ENCODE data around the gene MRPL12. TPM values are rescaled to one million over a fixed set of nuclear protein-coding genes. Genes with fewer than 3 reads are reported as not detected.
A peak's percentile ranks its signal among the peaks of the same experiment; 100 is the strongest.

MRPL12 gene
- total RNA-seq, 1 donor from 2014 or later = 13.2 TPM

GRCh38 chr17:81672504-81672903 is 30.7 kb upstream of the MRPL12 start:
- Histone ChIP-seq H3K36me3 (peaks cover 6% of the 10 kb centered on the region), H3K4me3 (no peak overlapping the region), H3K27me3 (no peaks in the 10 kb centered on the region), H2AFZ (replicated peaks) (no peak overlapping the region), H3K4me2 (no peak overlapping the region), H3K4me1 (peaks cover 8% of the 10 kb centered on the region), H3K79me2 (ENCODE audit: low read depth) (peaks cover 28% of the 10 kb centered on the region), H3F3A (ENCODE audit: low read depth) (peaks cover 29% of the 10 kb centered on the region), H3K9me3 (ENCODE audit: low read depth) (no peaks in the 10 kb centered on the region), H3K9ac (no peak overlapping the region), H3K27ac (no peak overlapping the region), H4K20me1 (ENCODE audit: low read depth) (peaks cover 14% of the 10 kb centered on the region)
- no peaks in the 10 kb centered on the region for H3K9me3 Mint-ChIP-seq
- peaks cover 16% of the 10 kb centered on the region for H3K36me3 Mint-ChIP-seq
- no peak for TF ChIP-seq EZH2phosphoT487 (IDR thresholded peaks at IDR 0.05)
- no peak for TF ChIP-seq EZH2 (IDR thresholded peaks at IDR 0.05)
- no peak for TF ChIP-seq CTCF (IDR thresholded peaks at IDR 0.05)
- no peak for DNase-seq (ENCODE audit: low spot score)
- H3K27me3 Mint-ChIP-seq (ENCODE audit: insufficient read depth, low read depth) = peaks cover 3% of the 10 kb centered on the region
- H3K4me3 Mint-ChIP-seq = no peak overlapping the region
- H3K4me1 Mint-ChIP-seq = peaks cover 10% of the 10 kb centered on the region
- H3K27ac Mint-ChIP-seq = no peak overlapping the region

GRCh38 chr17:81672954-81673353 is 30.2 kb upstream of the MRPL12 start:
- H3K9me3 Mint-ChIP-seq = no peaks in the 10 kb centered on the region
- no peak overlapping the region for H3K4me3 ChIP-seq
- no peak overlapping the region for H3K27ac ChIP-seq
- H3K27me3 ChIP-seq = no peaks in the 10 kb centered on the region
- peaks cover 4% of the 10 kb centered on the region for H3K4me1 ChIP-seq
- no peak for DNase-seq (ENCODE audit: low spot score)
- peaks cover 12% of the 10 kb centered on the region for H3K36me3 Mint-ChIP-seq
- H3K4me1 Mint-ChIP-seq = peaks cover 6% of the 10 kb centered on the region
- H2AFZ ChIP-seq (replicated peaks) = no peak overlapping the region
- H3K4me2 ChIP-seq = no peak overlapping the region
- peaks cover 14% of the 10 kb centered on the region for H4K20me1 ChIP-seq (ENCODE audit: low read depth)
- H3K36me3 ChIP-seq = peaks cover 6% of the 10 kb centered on the region
- no peak overlapping the region for H3K9ac ChIP-seq
- peaks cover 26% of the 10 kb centered on the region for H3F3A ChIP-seq (ENCODE audit: low read depth)
- no peak for TF ChIP-seq EZH2phosphoT487 (IDR thresholded peaks at IDR 0.05)
- no peaks in the 10 kb centered on the region for H3K9me3 ChIP-seq (ENCODE audit: low read depth)
- peaks cover 23% of the 10 kb centered on the region for H3K79me2 ChIP-seq (ENCODE audit: low read depth)
- H3K27me3 Mint-ChIP-seq (ENCODE audit: insufficient read depth, low read depth) = no peaks in the 10 kb centered on the region
- H3K27ac Mint-ChIP-seq = no peak overlapping the region
- H3K4me3 Mint-ChIP-seq = peak overlapping the region; percentile 46

GRCh38 chr17:81673561-81674258 is 29.5 kb upstream of the MRPL12 start:
- no peaks in the 10 kb centered on the region for H3K27me3 Mint-ChIP-seq (ENCODE audit: insufficient read depth, low read depth)

More at GRCh38 chr17:81673561-81674258, 29.5 kb upstream of the MRPL12 start:
- TF ChIP-seq EZH2 (IDR thresholded peaks at IDR 0.05) = no peak
- no peak for TF ChIP-seq EZH2phosphoT487 (IDR thresholded peaks at IDR 0.05)
- TF ChIP-seq CTCF (IDR thresholded peaks at IDR 0.05) = no peak
- Histone ChIP-seq H3K4me2 (no peak overlapping the region), H3K4me1 (no peaks in the 10 kb centered on the region), H3K4me3 (no peak overlapping the region), H3K9ac (no peak overlapping the region), H3K9me3 (ENCODE audit: low read depth) (no peaks in the 10 kb centered on the region), H3K27me3 (no peaks in the 10 kb centered on the region), H3K27ac (no peak overlapping the region), H3K79me2 (ENCODE audit: low read depth) (peaks cover 16% of the 10 kb centered on the region), H4K20me1 (ENCODE audit: low read depth) (peaks cover 10% of the 10 kb centered on the region), H2AFZ (replicated peaks) (no peak overlapping the region), H3F3A (ENCODE audit: low read depth) (peaks cover 24% of the 10 kb centered on the region), H3K36me3 (no peaks in the 10 kb centered on the region)
- no peak for DNase-seq (ENCODE audit: low spot score)
- no peaks in the 10 kb centered on the region for H3K4me1 Mint-ChIP-seq
- H3K27ac Mint-ChIP-seq = no peak overlapping the region
- no peaks in the 10 kb centered on the region for H3K9me3 Mint-ChIP-seq
- no peak overlapping the region for H3K4me3 Mint-ChIP-seq
- H3K36me3 Mint-ChIP-seq = peaks cover 10% of the 10 kb centered on the region

Data from neural progenitor cell (in vitro differentiated cells).